Amniotic stem cell (primary cell): ENCODE data around the gene HPS5.

Source experiments
- DNase-seq: peaks from one replicate; lab custom pipeline; 2025; lab: John Stamatoyannopoulos, UW

The HPS5 gene

DNA sequence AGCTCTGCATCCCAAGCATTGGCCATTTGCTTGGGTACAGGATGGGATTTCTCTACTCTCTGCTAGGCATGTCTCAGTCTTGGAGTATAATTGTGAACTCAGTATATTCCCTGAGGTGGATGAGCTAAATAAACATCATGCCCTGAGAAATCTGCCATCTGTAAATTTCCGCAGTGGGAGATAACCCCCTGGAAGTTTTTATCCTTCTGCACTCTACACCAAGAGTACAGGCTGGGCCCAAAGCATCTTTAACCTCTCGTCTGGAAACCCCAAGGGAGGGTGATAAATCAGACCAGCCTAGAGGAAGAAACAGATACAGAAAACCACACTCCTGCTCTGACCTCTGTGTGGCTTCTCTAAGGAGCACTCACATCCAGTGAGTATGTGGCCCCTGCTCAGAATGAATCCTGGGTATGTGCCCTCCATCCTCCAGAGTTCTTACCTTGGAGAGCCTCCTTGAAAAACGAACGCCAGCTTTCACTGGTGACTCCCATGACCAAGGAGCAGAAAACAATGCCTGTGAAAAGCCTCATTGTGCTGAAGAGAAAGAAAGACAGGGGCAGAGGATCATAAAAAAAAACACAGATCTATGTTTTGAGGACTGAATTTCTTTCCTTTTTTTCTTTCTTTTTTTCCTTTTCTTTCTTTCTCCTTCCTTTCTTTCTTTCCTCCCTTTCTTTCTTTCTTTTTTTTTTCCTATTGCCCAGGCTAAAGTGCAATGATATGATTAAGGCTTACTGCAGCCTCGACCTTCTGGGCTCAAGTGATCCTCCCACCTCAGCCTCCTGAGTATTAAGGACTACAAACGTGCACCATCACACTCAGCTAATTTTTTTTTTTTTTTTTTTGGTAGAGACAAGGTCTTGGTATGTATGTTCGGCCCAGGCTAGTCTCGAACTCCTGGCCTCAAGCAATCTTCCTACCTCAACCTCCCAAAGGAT, 86.3 kb downstream of the HPS5 start:
- DNase-seq: no peak

GRCh38 chr11:18233912-18234311, 88.0 kb downstream of the HPS5 start:
- DNase-seq: no peak

DNA sequence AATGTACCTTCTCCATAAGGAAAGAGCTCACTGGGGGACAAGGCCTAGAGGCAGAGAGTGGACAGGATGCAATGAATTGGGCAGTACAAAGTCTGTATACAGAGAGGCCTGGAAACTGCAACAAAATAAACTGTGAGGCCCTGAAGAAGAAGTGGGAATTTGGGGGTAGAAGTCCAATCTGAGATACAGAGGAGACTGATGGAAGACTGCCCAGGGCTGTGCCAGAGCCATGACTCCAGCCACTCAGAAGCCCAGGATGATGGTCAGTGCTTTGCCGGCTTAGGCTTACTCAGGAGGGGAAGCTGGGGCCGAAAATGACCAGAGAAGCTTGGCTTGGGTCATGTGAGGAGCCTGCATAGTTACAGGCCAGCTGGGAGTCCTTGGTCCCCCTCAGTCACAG, 91.1 kb downstream of the HPS5 start:
- no peak for DNase-seq

GRCh38 chr11:18229501-18229900, 92.4 kb downstream of the HPS5 start:
- no peak for DNase-seq
